Endothelial cell (in vitro differentiated cells): ENCODE data around the gene ZHX3. TPM values are rescaled to one million over a fixed set of nuclear protein-coding genes. Genes with fewer than 3 reads are reported as not detected.

Experiments used
- DNase-seq: peaks from one replicate; pipeline ENCODE4 v3.0.0; 2021; ENCODE audit warnings: low spot score
- H3K27ac Mint-ChIP-seq: one replicate; pipeline ENCODE4 v1.8.0; 2021; ENCODE audit warnings: mixed read lengths, inconsistent platforms; ENCODE audit not compliant: unreplicated experiment
- H3K27me3 Mint-ChIP-seq: one replicate; pipeline ENCODE4 v1.8.0; 2021; ENCODE audit warnings: mild to moderate bottlenecking, moderate library complexity, mixed read lengths, inconsistent platforms; ENCODE audit not compliant: unreplicated experiment
- H3K36me3 Mint-ChIP-seq: one replicate; pipeline ENCODE4 v1.8.0; 2021; ENCODE audit warnings: mild to moderate bottlenecking, low read depth, mixed read lengths, inconsistent platforms; ENCODE audit not compliant: unreplicated experiment
- H3K4me1 Mint-ChIP-seq: one replicate; pipeline ENCODE4 v1.8.0; 2021; ENCODE audit warnings: mild to moderate bottlenecking, mixed read lengths, inconsistent platforms; ENCODE audit not compliant: unreplicated experiment
- H3K4me3 Mint-ChIP-seq: one replicate; pipeline ENCODE4 v1.8.0; 2021; ENCODE audit warnings: mild to moderate bottlenecking, mixed read lengths, inconsistent platforms; ENCODE audit not compliant: unreplicated experiment
- H3K9me3 Mint-ChIP-seq: one replicate; pipeline ENCODE4 v1.8.0; 2021; ENCODE audit warnings: mixed read lengths, inconsistent platforms; ENCODE audit not compliant: unreplicated experiment
- CTCF ChIP-seq: fragments of 200-600 bp; sonication (generic); IDR thresholded peaks from one replicate; pipeline ENCODE4 v1.5.0; 2021; ENCODE audit warnings: antibody characterized with exemption; ENCODE audit not compliant: unreplicated experiment
- total RNA-seq: library from RNA; stranded (reverse); fragmentation: NEBNext Ultra II Directional; extraction: Animal tissue kit (Norgen Biotek cat#: 25700); gene quantifications from one replicate; pipeline ENCODE4 v1.2.1, GENCODE V29; 2021; ENCODE audit not compliant: unreplicated experiment

Gene ZHX3
- total RNA-seq, 1 donor from 2014 or later = 20.9 TPM

- H3K4me3 Mint-ChIP-seq = no peak overlapping the region
- DNase-seq = no peak
- peaks cover 2% of the 10 kb centered on the region for H3K27me3 Mint-ChIP-seq
- H3K4me1 Mint-ChIP-seq = peaks cover 16% of the 10 kb centered on the region
- TF ChIP-seq CTCF = no peak
- H3K36me3 Mint-ChIP-seq = no peaks in the 10 kb centered on the region
- no peaks in the 10 kb centered on the region for H3K9me3 Mint-ChIP-seq
- no peak overlapping the region for H3K27ac Mint-ChIP-seq
Observed at GRCh38 chr20:41308290-41308711, 9.2 kb downstream of the ZHX3 start.

GRCh38 chr20:41307021-41307420 is 10.5 kb downstream of the ZHX3 start:
- Mint-ChIP-seq H3K27me3 (peaks cover 2% of the 10 kb centered on the region), H3K4me1 (peaks cover 16% of the 10 kb centered on the region), H3K9me3 (no peaks in the 10 kb centered on the region), H3K27ac (no peak overlapping the region), H3K4me3 (no peak overlapping the region), H3K36me3 (no peaks in the 10 kb centered on the region)
- no peak for TF ChIP-seq CTCF
- DNase-seq = no peak

GRCh38 chr20:41306061-41306727 is 11.3 kb downstream of the ZHX3 start:
- DNase-seq = no peak
- Mint-ChIP-seq H3K27ac (no peak overlapping the region), H3K9me3 (no peaks in the 10 kb centered on the region), H3K4me1 (peaks cover 16% of the 10 kb centered on the region), H3K36me3 (no peaks in the 10 kb centered on the region), H3K4me3 (no peak overlapping the region), H3K27me3 (peaks cover 2% of the 10 kb centered on the region)
- no peak for TF ChIP-seq CTCF

- Mint-ChIP-seq H3K36me3 (no peaks in the 10 kb centered on the region), H3K4me3 (no peak overlapping the region), H3K9me3 (no peaks in the 10 kb centered on the region), H3K27ac (no peak overlapping the region), H3K27me3 (no peaks in the 10 kb centered on the region), H3K4me1 (peaks cover 14% of the 10 kb centered on the region)
- no peak for TF ChIP-seq CTCF
- no peak for DNase-seq
Observed at GRCh38 chr20:41304424-41305079, 13.0 kb downstream of the ZHX3 start.

GRCh38 chr20:41304002-41304401 is 13.5 kb downstream of the ZHX3 start:
- no peak for TF ChIP-seq CTCF
- Mint-ChIP-seq H3K4me3 (no peak overlapping the region), H3K27me3 (no peaks in the 10 kb centered on the region), H3K36me3 (no peaks in the 10 kb centered on the region), H3K27ac (no peak overlapping the region), H3K4me1 (peaks cover 11% of the 10 kb centered on the region), H3K9me3 (no peaks in the 10 kb centered on the region)
- no peak for DNase-seq
